HEK293 (cell line): Measurements from ENCODE around the gene PANX2.

Experiments used
- CTCF ChIP-seq: fragments of 450-650 bp; formaldehyde crosslinking; IDR thresholded peaks from 2 replicates; pipeline ENCODE4 v1.5.1; 2016; ENCODE audit warnings: missing biosample characterization, missing genetic modification characterization
- ZBTB26 ChIP-seq: fragments of 450-650 bp; formaldehyde crosslinking; optimal IDR thresholded peaks from 2 replicates; pipeline ENCODE3; 2016; ENCODE audit warnings: missing biosample characterization, mild to moderate bottlenecking, missing genetic modification characterization

GRCh38 chr22:50184902-50185374 is 14.4 kb downstream of the PANX2 start:
- TF ChIP-seq ZBTB26 (tag by site-specific recombination) (no peak), CTCF (tag by site-specific recombination) (no peak)
